ENCODE data around the gene CYP8B1. TPM values are rescaled to one million over a fixed set of nuclear protein-coding genes. Genes with fewer than 3 reads are reported as not detected.

Gene CYP8B1
- total RNA-seq, 1 experiment from 2014 or later = not detected

- DNase-seq (ENCODE audit: low spot score) = no peak
Measured at GRCh38 chr3:42853739-42854302, 21.9 kb downstream of the CYP8B1 start.

DNA sequence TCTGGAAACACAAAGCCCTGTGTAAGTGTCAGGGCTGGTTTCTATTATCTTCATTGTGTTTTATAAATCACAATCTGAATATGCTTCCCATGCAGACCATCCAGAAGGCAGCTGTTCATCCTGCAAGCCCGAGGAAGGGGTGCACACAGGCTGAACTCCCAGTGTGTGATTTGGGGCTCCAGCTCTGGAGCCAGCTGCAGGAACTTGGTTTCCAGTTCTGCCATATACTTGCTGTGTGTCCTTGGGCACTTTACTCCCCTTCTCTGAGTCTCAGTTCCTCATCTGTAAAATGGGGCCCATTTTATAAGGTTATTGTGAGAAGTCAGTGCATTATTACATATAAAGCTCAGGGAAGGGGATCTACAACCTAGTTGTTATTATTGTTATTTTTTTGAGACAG lies 22.6 kb downstream of the CYP8B1 start:
- DNase-seq (ENCODE audit: low spot score) = no peak

- no peak for DNase-seq (ENCODE audit: low spot score)
Measured at GRCh38 chr3:42852441-42852840, 23.2 kb downstream of the CYP8B1 start.

GRCh38 chr3:42851228-42851834 lies 24.3 kb downstream of the CYP8B1 start:
- DNase-seq (ENCODE audit: low spot score) = no peak

DNA sequence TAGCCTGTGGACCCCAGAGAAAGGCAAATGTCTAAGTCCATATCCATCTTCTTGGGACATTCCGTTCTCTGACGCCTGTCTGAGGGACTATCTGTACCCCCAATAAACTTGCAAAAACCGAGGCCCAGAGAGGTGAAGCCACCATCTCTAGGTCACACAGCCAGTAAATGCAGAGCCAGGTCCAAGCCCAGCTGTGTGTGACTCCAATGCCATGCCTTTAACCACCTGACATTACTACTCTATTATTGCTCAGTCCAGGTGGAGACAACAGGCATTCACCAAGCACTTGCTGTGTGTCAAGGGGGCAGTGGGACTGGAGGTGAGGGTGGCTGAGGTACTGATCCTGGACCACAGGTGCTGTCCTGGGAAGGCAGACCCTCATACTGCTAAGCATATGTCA lies 25.4 kb downstream of the CYP8B1 start:
- no peak for DNase-seq (ENCODE audit: low spot score)

GRCh38 chr3:42849017-42849416 lies 26.7 kb downstream of the CYP8B1 start:
- no peak for DNase-seq (ENCODE audit: low spot score)

DNA sequence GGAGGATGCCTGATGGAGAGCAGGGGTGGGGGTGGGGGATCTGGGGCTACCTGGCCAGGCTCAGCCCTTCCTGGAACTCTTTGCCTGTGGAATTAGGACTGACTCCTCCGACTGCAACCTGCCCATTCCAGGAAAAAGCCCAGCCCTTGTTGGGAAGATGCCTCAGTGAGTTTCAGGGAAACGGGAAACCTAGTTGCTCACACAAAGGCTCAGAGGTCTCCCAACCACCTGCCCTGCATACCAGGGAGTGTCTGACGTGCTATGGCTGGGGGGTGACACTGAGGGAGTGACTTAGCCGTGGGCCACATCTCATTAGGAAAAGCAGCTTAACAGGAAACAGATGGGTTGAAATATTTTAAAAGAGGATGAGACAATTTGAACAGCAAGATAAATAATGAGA lies 27.9 kb downstream of the CYP8B1 start:
- DNase-seq (ENCODE audit: low spot score) = no peak

GRCh38 chr3:42846685-42847522 lies 28.8 kb downstream of the CYP8B1 start:
- DNase-seq (ENCODE audit: low spot score) = no peak

DNA sequence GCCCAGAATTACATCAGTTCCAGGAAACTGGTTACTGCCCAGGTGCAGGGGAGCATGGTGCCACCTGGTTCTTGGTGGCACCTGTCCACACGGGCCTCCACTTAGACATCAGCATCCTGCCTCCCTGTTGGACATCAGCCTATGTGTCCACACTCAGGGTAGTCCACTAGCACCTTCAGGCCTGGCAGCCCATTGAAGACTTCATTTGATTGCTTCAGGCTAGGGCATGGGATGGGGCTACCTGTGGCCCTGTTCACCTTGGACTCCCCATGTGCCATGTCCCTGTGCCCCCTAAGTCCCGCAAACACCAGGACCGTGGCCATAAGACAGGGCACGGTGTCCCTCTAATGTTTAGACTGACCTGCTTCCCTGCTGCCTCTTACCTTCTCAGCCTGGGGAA lies 30.9 kb downstream of the CYP8B1 start:
- DNase-seq (ENCODE audit: low spot score) = no peak

GRCh38 chr3:42844412-42844713 lies 31.3 kb downstream of the CYP8B1 start:
- no peak for DNase-seq (ENCODE audit: low spot score)

- no peak for DNase-seq (ENCODE audit: low spot score)
Measured at GRCh38 chr3:42843713-42844411, 31.8 kb downstream of the CYP8B1 start.

DNA sequence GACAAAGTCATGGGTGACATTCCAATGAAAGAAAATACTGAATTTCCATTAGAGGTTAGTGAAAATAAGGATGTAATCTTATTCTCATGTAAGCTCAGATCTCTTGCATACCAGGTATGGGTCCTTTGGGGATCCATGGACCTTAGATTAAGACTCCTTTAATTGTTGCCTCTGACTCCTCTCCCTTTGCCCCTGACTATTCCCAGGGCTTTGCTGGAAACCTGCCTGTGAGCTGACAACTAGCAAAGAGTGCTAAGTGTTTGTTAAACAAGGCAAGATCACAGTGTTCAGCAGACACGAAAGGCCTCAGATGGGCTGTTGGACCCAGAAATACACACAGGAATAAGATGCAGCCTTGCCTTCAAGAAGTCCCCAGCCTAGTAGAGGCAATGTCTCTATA lies 34.3 kb downstream of the CYP8B1 start:
- DNase-seq (ENCODE audit: low spot score) = no peak

DNA sequence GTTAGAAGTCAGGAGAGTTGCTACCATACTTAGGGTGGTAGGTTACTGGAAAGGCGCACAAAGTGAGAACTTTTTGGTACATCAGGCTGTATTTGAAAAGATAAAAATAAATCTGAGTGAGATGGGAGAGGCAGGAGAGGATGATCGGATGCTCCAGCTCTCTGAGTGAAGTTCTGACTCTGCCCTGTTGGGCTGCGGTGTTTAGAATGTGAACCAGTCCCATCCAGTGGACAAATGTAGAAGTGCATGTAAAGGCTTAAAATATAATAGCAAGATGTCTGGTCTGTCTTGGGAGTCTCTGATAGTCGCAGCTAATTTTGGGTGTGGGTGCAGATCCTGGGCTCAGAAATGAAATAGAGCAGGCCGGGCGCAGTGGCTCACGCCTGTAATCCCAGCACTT lies 36.1 kb downstream of the CYP8B1 start:
- DNase-seq (ENCODE audit: low spot score) = peak; percentile 66

DNA sequence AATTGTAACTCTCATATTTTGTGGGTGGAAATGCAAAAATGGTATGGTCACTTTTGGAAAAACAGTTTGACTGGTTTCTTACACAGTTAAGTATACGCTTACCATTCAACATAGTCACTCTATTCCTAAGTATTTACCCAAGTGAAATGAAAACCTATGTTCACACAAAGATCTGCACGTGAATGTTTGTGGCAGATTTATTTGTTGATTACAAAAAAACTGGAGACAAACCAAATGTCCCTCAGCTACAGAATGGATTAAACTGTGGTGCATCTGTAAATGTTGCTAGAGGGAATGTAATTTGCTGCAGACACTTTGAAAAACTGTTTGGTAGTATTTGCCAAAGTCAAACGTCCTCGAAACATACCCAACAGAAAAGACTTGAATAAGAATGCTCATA lies 37.1 kb downstream of the CYP8B1 start:
- DNase-seq (ENCODE audit: low spot score) = no peak

GRCh38 chr3:42836150-42837123 lies 39.2 kb downstream of the CYP8B1 start:
- no peak for DNase-seq (ENCODE audit: low spot score)

DNA sequence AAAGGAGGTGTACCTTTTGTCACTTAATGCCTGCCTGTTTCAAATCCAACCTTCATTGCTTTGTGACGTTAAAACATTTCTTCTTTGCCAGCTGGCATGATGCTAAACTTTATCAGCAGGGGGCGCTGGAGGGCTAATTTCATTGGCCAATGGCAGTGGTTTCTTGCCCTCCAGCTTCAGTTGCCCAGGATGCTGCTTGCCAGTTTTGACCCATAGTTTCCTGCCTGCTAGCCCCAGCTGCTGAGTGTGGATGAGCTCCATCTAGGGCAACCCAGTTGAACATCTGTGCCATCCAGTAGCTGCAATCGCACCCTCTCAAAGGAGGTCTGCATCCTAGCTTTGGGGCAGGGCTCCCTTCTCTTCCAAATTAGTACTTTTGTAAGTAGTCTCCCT lies 44.4 kb downstream of the CYP8B1 start:
- peak; percentile 73 for DNase-seq (ENCODE audit: low spot score)

- DNase-seq (ENCODE audit: low spot score) = no peak
Measured at GRCh38 chr3:42830437-42831320, 45.0 kb downstream of the CYP8B1 start.

GRCh38 chr3:42829628-42830436 lies 45.8 kb downstream of the CYP8B1 start:
- DNase-seq (ENCODE audit: low spot score) = no peak

GRCh38 chr3:42829083-42829627 lies 46.5 kb downstream of the CYP8B1 start:
- DNase-seq (ENCODE audit: low spot score) = no peak
